Skeletal muscle tissue (tissue), 4 donors: ENCODE measurements around the gene PTPRN2. TPM values are rescaled to one million over a fixed set of nuclear protein-coding genes. Genes with fewer than 3 reads are reported as not detected.

ENCODE experiments used
- H3K27ac ChIP-seq: one replicate; pipeline ENCODE4 v1.7.0; 2013; ENCODE audit warnings: mild to moderate bottlenecking, low read depth, low read length, inconsistent platforms
- H3K27me3 ChIP-seq, 3 donors: one replicate each; pipeline ENCODE4 v1.7.0; 2013; ENCODE audit warnings: low read length in 3 of 3; ENCODE audit not compliant: control insufficient read depth in 3 of 3, insufficient read depth in 3 of 3
- H3K36me3 ChIP-seq, 3 donors: one replicate each; pipeline ENCODE4 v1.7.0; 2013; ENCODE audit warnings: low read length in 3 of 3; ENCODE audit not compliant: control insufficient read depth in 3 of 3, insufficient read depth in 3 of 3
- H3K4me1 ChIP-seq, 3 donors: one replicate each; pipeline ENCODE4 v1.7.0; 2013; ENCODE audit warnings: low read length in 3 of 3, mild to moderate bottlenecking in 3 of 3; ENCODE audit not compliant: control insufficient read depth in 3 of 3, insufficient read depth in 3 of 3
- H3K4me3 ChIP-seq, 3 donors: one replicate each; pipeline ENCODE4 v1.7.0; 2013; ENCODE audit warnings: low read length in 3 of 3
- H3K9ac ChIP-seq, 3 donors: one replicate each; pipeline ENCODE4 v1.7.0; 2013; ENCODE audit warnings: low read length in 3 of 3, mild to moderate bottlenecking in 3 of 3, moderate library complexity in 2 of 3, low read depth in 1 of 3
- H3K9me3 ChIP-seq, 3 donors: one replicate each; pipeline ENCODE4 v1.7.0; 2013; ENCODE audit warnings: low read length in 3 of 3; ENCODE audit not compliant: control insufficient read depth in 3 of 3
- total RNA-seq: library from RNA; depleted of rRNA; stranded (reverse); fragments of >200 nt; gene quantifications from one replicate; pipeline ENCODE4 v1.2.3, GENCODE V29; 2014
- donor health status: Osteomylitis.

Gene PTPRN2
- total RNA-seq, 1 donor from 2014 or later = 1.6 TPM

GRCh38 chr7:158374146-158374545 lies 213.5 kb downstream of the PTPRN2 start:
- Histone ChIP-seq H3K4me3 (no peak overlapping the region), H3K4me1 (no peaks in the 10 kb centered on the region), H3K27ac (no peak overlapping the region), H3K36me3 (no peaks in the 10 kb centered on the region), H3K9me3 (peaks cover 0 to 2% (median 0%) of the 10 kb centered on the region in 3 donors), H3K27me3 (peaks cover 0 to 16% (median 3%) of the 10 kb centered on the region in 3 donors), H3K9ac (no peak overlapping the region)

DNA sequence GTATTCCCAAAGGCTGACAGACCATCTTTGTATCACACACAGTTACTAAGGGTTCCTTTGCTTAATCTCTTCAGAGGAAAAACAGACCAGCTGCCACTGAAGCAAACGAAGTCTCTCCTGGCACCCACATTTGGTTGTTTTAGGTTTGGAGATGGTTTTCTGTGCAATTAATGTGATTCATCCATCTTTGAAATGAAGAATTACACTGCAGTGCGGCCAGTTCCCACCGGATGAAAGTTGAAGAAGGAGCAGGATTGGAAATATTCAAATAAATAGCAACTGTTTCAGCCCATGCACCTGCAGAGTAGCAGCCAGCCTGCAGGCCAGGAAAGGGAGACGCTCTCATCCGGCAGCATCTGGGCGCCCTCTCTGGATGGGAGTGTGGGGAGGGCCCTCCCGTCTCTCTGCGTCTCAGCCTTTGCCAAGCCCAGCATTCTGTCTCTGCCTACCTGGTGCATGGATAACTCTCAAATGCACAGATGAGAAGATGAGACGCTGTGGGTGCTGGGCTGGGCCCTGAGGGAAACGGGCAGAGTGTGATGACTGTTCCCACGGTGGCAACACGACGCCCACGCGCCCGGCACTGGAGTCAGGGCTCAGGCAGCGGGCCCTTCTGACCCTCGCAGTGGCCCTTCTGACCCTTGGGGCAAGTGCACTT lies 214.0 kb downstream of the PTPRN2 start:
- no peaks in the 10 kb centered on the region for H3K36me3 ChIP-seq
- H3K27ac ChIP-seq = no peak overlapping the region
- peaks cover 0 to 12% (median 3%) of the 10 kb centered on the region in 3 donors for H3K27me3 ChIP-seq
- peaks cover 0 to 2% (median 0%) of the 10 kb centered on the region in 3 donors for H3K9me3 ChIP-seq
- no peak overlapping the region for H3K9ac ChIP-seq
- H3K4me3 ChIP-seq = no peak overlapping the region
- no peaks in the 10 kb centered on the region for H3K4me1 ChIP-seq

- Histone ChIP-seq H3K4me1 (no peaks in the 10 kb centered on the region), H3K9me3 (peaks cover 0 to 2% (median 0%) of the 10 kb centered on the region in 3 donors), H3K27me3 (peaks cover 0 to 12% (median 3%) of the 10 kb centered on the region in 3 donors), H3K27ac (no peak overlapping the region), H3K36me3 (no peaks in the 10 kb centered on the region), H3K9ac (no peak overlapping the region), H3K4me3 (no peak overlapping the region)
These were observed 215.0 kb downstream of the PTPRN2 start for GRCh38 chr7:158372400-158373342.

DNA sequence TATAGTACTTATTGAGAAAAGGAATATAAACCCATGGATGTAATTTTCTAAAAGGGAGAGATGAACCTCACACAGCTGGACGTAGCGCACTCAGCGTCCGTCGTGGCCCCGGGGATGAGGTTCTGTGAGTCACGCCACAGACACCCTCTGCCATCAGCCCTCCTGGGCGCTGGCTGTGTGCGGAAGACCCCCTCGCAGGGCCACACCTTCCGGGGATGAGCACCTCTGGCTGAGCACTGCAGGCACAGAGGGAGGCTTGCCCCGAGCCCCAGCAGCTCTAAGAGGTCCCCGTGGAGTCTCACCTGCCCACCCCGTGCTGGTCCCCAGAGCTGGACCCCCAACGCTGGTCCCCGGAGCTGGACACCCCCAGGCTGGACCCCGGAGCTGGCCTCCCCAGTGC lies 215.8 kb downstream of the PTPRN2 start:
- Histone ChIP-seq H3K4me1 (no peaks in the 10 kb centered on the region), H3K27me3 (peaks cover 0 to 12% (median 3%) of the 10 kb centered on the region in 3 donors), H3K9ac (no peak overlapping the region), H3K36me3 (no peaks in the 10 kb centered on the region), H3K27ac (no peak overlapping the region), H3K4me3 (no peak overlapping the region), H3K9me3 (peaks cover 0 to 2% (median 0%) of the 10 kb centered on the region in 3 donors)

GRCh38 chr7:158369866-158370265 lies 217.8 kb downstream of the PTPRN2 start:
- Histone ChIP-seq H3K27me3 (peaks cover 0 to 5% (median 0%) of the 10 kb centered on the region in 3 donors), H3K9ac (no peak overlapping the region), H3K9me3 (no peaks in the 10 kb centered on the region), H3K4me3 (no peak overlapping the region), H3K4me1 (no peaks in the 10 kb centered on the region), H3K27ac (no peak overlapping the region), H3K36me3 (no peaks in the 10 kb centered on the region)

DNA sequence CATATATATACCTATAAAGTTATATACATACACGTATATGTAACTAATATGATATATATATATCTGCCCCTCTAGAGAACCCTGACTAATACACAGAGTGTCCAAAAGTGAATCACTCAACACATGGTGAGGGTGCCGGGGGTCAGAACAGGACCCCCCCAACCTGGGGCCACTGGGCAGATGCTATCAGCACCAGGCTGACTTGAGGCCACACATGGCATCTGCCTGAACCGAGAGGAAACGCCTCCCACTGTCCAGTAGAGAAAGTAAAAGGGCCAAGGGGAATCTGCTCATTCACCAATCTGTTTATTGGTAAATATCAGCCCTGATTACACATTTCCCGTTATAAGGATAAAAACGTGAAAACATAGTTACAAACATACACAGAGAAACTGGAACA lies 218.3 kb downstream of the PTPRN2 start:
- Histone ChIP-seq H3K36me3 (no peaks in the 10 kb centered on the region), H3K9me3 (no peaks in the 10 kb centered on the region), H3K9ac (no peak overlapping the region), H3K27ac (no peak overlapping the region), H3K27me3 (peaks cover 0 to 4% (median 0%) of the 10 kb centered on the region in 3 donors), H3K4me3 (no peak overlapping the region), H3K4me1 (no peaks in the 10 kb centered on the region)

DNA sequence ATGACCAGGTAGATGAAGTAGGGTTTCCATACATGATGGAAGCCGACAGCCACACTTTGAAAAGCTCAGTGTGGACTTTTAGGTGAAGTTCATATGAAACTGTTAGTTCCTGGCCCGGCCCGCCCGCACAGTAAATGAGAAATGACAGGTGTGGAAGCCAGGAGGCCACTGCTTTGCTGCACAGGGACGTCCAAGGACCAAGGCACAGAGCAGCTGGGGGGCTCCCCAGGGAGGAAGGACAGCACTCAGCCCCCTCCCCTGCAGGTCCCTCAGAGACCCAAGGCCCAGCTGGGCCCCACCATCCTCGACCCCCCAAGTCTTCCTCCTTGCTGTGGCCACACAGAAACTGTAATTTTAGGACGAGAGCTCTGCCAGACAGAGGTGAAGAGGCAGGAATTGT lies 219.2 kb downstream of the PTPRN2 start:
- Histone ChIP-seq H3K4me1 (no peaks in the 10 kb centered on the region), H3K27me3 (no peaks in the 10 kb centered on the region), H3K4me3 (no peak overlapping the region), H3K27ac (no peak overlapping the region), H3K9me3 (no peaks in the 10 kb centered on the region), H3K9ac (no peak overlapping the region), H3K36me3 (no peaks in the 10 kb centered on the region)

GRCh38 chr7:158367634-158367982 lies 220.0 kb downstream of the PTPRN2 start:
- H3K4me3 ChIP-seq = no peak overlapping the region
- no peaks in the 10 kb centered on the region for H3K9me3 ChIP-seq
- no peak overlapping the region for H3K27ac ChIP-seq
- no peaks in the 10 kb centered on the region for H3K27me3 ChIP-seq
- no peaks in the 10 kb centered on the region for H3K4me1 ChIP-seq
- H3K36me3 ChIP-seq = no peaks in the 10 kb centered on the region
- H3K9ac ChIP-seq = no peak overlapping the region

GRCh38 chr7:158366916-158367633 lies 220.5 kb downstream of the PTPRN2 start:
- no peak overlapping the region for H3K4me3 ChIP-seq
- H3K27me3 ChIP-seq = no peaks in the 10 kb centered on the region
- H3K4me1 ChIP-seq = no peaks in the 10 kb centered on the region
- no peak overlapping the region for H3K9ac ChIP-seq
- no peaks in the 10 kb centered on the region for H3K36me3 ChIP-seq
- H3K9me3 ChIP-seq = no peaks in the 10 kb centered on the region
- no peak overlapping the region for H3K27ac ChIP-seq
